ENCODE results near the gene DERL3.

DERL3 gene

GRCh38 chr22:23800297-23801237, 38.2 kb downstream of the DERL3 start:
- DNase-seq: no peak

GRCh38 chr22:23796461-23796860, 42.3 kb downstream of the DERL3 start:
- DNase-seq: peak; percentile 63

GRCh38 chr22:23793326-23793725, 45.5 kb downstream of the DERL3 start:
- no peak for DNase-seq

- DNase-seq: peak; percentile 36
Observed at GRCh38 chr22:23791738-23792645, 46.8 kb downstream of the DERL3 start.

DNA sequence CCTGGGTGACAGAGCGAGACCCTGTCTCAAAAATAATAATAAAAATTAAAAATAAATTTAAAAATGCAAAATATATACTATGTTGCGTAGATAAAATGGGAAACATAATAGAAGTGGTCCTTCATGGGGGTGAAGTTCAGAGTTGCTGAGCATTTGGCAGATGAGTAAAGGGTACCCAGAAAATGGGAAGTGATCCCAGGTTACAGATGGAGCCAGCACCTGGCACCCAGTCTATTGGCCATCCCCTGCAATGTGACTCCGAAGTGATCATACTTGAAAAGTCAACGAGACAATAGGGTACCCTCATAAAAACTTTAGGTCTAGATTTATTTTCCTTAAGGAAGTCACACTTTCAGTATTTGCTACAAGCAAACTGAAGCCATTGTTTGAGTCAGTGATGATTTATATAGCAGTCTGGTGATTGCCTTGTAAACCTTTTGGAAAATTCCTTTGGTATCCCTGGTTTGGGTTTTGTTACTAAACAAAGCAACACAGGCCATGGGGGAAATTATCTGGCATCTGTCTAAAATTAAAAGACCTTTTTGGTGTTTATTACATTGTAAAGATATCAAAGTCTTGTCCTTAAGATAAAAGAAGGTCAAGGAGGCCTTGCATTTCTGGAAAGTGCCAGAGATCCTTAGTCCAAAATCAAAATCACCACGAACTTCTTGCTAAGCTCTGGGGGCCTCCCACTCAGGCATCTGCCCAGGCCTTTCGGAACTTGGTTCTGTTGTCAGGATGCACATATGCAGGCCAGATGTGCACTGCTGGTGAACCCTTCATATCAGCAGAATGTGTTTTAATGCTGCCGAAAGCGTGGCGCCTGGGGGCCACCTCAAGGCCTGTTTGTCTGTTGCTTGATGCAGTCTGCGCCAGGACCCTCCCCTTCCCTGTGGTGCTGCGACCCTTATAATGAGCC, 47.7 kb downstream of the DERL3 start:
- DNase-seq: peak; percentile 72

GRCh38 chr22:23789638-23790037, 49.2 kb downstream of the DERL3 start:
- DNase-seq: no peak

DNA sequence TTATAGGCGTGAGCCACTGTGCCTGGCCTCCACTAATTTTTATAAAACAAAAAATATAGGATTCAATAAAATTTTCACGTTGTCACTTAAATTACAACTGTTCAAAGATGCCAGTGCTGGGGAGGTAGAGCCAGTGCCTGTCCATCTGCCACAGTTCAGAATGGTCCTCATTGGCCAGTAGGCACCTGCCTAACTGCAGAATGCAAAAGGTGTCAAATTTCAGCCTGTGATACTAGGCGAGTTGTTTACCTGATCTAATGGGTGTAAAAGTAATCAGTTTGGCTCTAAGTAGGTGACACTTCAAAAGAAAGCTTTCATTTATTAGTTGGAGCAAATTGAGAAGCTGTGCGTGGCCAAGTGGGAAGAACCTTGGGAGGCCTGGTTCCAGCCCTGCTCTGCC, 49.7 kb downstream of the DERL3 start:
- DNase-seq: no peak

DNA sequence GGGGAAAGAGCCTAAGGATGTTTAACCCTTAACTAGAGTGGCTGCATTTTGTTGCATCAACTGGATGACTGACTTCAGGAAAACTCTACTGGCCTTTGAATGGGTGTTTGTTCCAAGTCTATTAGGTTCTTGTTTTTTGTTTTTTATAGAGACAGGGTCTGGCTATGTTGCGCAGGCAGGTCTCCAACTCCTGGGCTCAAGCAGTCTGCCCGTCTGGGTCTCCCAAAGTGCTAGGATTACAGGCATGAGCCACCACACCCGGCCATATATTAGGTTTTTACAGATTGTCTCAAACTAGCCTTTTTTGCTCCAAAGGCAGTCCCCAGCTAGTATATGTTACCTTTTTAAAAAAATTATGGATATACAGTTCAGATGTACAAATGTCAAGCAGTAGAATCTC, 50.9 kb downstream of the DERL3 start:
- DNase-seq: no peak

DNA sequence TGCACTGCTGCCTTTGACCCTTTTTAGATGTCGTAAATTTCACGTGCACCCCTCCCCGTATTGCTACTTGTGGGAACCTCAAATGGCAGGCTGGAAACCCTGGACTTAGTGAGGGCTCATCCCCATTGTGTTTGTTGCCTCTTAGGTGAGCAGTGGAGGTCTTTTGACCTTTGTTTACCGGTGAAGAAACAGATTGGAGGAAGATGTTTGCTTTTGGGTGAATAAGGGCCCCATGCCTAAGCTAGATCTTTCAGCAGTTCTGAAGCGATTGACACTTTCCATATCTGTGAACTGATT, 51.3 kb downstream of the DERL3 start:
- no peak for DNase-seq

- DNase-seq: peak; percentile 92
Observed at GRCh38 chr22:23786752-23787599, 51.8 kb downstream of the DERL3 start, which contains the start of gene SMARCB1. Gene SMARCB1 (plus strand): TSS chr22:23786966. CDS start chr22:23787170, 204 bp downstream.

DNA sequence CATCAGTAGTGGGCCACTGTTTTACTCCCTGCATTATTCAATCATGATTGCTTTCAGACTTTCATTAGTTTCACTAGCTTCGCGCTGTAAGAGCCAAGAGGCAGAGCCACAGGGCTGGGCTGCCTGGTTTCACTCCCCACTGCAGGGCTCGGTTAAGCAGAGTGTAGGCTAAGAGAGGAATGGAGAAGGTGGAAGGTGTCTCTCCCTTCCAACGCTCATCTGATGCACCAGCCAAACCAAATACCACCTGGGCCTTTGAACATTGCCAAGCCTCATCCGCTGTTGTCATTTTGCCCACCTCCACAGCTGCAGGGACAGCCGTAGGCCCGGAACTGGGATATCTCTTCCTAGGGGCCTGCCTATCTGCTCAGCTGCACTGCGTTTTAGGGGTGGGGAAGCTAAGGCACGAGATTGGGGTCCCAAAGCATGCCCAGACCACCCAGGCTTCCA, 52.5 kb downstream of the DERL3 start:
- no peak for DNase-seq
